Mucosa of stomach (tissue), 1 donor: ENCODE measurements around the gene NIPAL1.
A peak's percentile ranks its signal among the peaks of the same experiment; 100 is the strongest.
"Not testable (repeated sequence)": the region's sequence is repeated elsewhere in the genome, so short reads cannot be mapped to it uniquely, and the experiment has no call there.

Experiments
- H3K27me3 ChIP-seq: one replicate; pipeline ENCODE4 v1.7.0; 2013; ENCODE audit warnings: mild to moderate bottlenecking, low read length; ENCODE audit not compliant: control insufficient read depth, insufficient read depth
- H3K36me3 ChIP-seq: one replicate; pipeline ENCODE4 v1.7.0; 2013; ENCODE audit warnings: low read length; ENCODE audit not compliant: control insufficient read depth, insufficient read depth
- H3K4me1 ChIP-seq: one replicate; pipeline ENCODE4 v1.7.0; 2013; ENCODE audit warnings: mild to moderate bottlenecking, low read length; ENCODE audit not compliant: control insufficient read depth, insufficient read depth
- H3K4me3 ChIP-seq: one replicate; pipeline ENCODE4 v1.7.0; 2013; ENCODE audit warnings: low read length
- H3K9ac ChIP-seq: one replicate; pipeline ENCODE4 v1.7.0; 2013; ENCODE audit warnings: mild to moderate bottlenecking, low read length, moderate library complexity
- H3K9me3 ChIP-seq: one replicate; pipeline ENCODE4 v1.7.0; 2013; ENCODE audit warnings: mild to moderate bottlenecking, low read length, moderate library complexity; ENCODE audit not compliant: control insufficient read depth
- donor health status: Pancreatic carcinoma.

Gene NIPAL1

GRCh38 chr4:48016141-48017107 is at the start of gene NIPAL1, which contains the start of gene CNGA1:
NIPAL1 (plus strand) TSS chr4:48016772; CDS start chr4:48016840, 68 bp downstream.
CNGA1 (minus strand) TSS chr4:48016681; CDS start chr4:47952689, 63,992 bp downstream.
- no peaks in the 10 kb centered on the region for H3K9me3 ChIP-seq
- peaks cover 21% of the 10 kb centered on the region for H3K4me1 ChIP-seq
- H3K4me3 ChIP-seq: peak within 1 kb of the TSS; percentile 56
- H3K36me3 ChIP-seq: no peaks in the 10 kb centered on the region
- H3K27me3 ChIP-seq: no peaks in the 10 kb centered on the region
- H3K9ac ChIP-seq: peak within 1 kb of the TSS; percentile 71

DNA sequence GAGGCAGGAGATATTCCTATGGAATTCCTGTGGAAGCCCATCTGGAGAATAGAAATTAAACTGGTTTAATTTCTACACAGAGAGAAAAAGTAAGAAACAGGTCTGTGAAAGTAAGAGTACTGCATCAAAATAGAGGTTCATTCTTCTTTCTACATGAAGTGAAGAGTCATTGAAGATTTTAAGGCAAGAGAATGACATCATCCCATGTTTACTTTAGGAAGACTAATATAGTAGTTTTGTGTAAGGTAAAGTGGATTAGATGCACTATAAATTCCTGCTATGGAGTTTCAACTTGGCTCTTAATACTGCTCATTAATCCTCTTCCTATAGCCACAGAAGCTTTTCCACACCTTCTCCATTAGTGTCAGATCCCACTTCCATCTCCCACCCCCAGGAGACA is 47.7 kb upstream of the NIPAL1 start:
- Histone ChIP-seq H3K27me3 (no peaks in the 10 kb centered on the region), H3K4me3 (no peak overlapping the region), H3K9me3 (no peaks in the 10 kb centered on the region), H3K36me3 (no peaks in the 10 kb centered on the region), H3K4me1 (no peaks in the 10 kb centered on the region), H3K9ac (no peak overlapping the region)

DNA sequence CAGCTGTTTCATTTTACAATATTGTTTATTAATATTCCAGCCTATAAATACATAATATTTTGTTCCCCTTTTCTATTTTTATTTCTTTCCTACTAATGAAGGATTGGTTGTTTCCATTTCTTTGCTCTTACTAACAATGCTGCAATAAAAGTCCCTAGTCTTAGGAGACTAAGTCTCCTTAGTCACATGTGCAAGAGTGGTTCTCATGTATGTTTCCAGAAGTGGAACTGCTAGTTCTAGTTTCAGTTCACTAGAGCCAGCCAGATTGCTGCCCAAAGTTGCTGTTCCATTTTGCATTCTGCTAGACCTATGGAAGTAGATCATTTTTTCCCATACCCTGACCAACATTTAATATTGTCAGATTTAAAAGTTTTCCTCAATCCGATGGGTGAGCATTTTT is 44.4 kb upstream of the NIPAL1 start:
- Histone ChIP-seq H3K9me3 (no peaks in the 10 kb centered on the region), H3K9ac (no peak overlapping the region), H3K4me3 (no peak overlapping the region), H3K4me1 (no peaks in the 10 kb centered on the region), H3K27me3 (no peaks in the 10 kb centered on the region), H3K36me3 (no peaks in the 10 kb centered on the region)

GRCh38 chr4:47972721-47973120 is 43.9 kb upstream of the NIPAL1 start:
- H3K27me3 ChIP-seq: no peaks in the 10 kb centered on the region

GRCh38 chr4:47974566-47974965 is 42.0 kb upstream of the NIPAL1 start:
- Histone ChIP-seq H3K4me1 (no peaks in the 10 kb centered on the region), H3K4me3 (no peak overlapping the region), H3K9me3 (no peaks in the 10 kb centered on the region), H3K36me3 (no peaks in the 10 kb centered on the region), H3K27me3 (no peaks in the 10 kb centered on the region), H3K9ac (no peak overlapping the region)

More at GRCh38 chr4:47972721-47973120, 43.9 kb upstream of the NIPAL1 start:
- Histone ChIP-seq H3K4me3 (no peak overlapping the region), H3K36me3 (no peaks in the 10 kb centered on the region), H3K9ac (no peak overlapping the region), H3K4me1 (no peaks in the 10 kb centered on the region), H3K9me3 (no peaks in the 10 kb centered on the region)

DNA sequence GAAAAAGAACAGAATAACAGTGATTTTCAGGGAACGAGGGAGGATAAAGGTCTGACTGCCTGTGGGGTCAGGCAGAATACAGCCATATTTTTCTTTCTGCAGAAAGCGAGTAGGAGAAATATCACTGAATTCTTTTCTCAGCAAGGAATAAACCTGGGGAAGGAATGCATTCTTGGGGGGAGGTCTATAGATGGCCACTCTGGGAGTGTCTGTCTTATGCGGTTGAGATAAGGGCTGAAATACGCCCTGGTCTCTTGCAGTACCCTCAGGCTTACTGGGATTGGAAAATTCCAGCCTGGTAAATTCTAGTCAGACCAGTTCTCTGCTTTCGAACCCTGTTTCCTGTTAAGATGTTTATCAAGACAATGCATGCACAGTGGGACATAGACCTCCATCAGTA is 26.4 kb upstream of the NIPAL1 start:
- Histone ChIP-seq H3K27me3 (no peaks in the 10 kb centered on the region), H3K36me3 (no peaks in the 10 kb centered on the region), H3K9ac (no peak overlapping the region), H3K4me3 (no peak overlapping the region), H3K4me1 (no peaks in the 10 kb centered on the region), H3K9me3 (no peaks in the 10 kb centered on the region)

DNA sequence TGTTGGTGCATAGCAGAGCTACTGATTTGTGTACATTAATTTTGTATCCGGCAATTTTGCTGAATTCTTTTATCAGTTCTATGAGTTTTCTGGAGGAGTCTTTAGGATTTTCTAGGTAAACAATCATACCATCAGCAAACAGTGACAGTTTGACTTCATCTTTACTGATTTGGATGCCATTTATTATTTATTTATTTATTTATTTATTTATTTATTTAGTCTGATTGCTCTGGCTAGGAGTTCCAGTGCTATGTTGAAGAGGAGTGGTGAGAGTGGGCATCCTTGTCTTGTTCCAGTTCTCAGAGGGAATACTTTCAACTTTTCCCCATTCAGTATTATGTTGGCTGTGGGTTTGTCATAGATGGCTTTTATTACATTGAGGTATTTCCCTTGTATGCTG is 24.1 kb upstream of the NIPAL1 start:
- not testable (repeated sequence) for H3K4me3 ChIP-seq, H3K9me3 ChIP-seq, H3K9ac ChIP-seq, H3K4me1 ChIP-seq, H3K36me3 ChIP-seq, H3K27me3 ChIP-seq

GRCh38 chr4:47996021-47996420 is 20.6 kb upstream of the NIPAL1 start:
- Histone ChIP-seq H3K4me1 (no peaks in the 10 kb centered on the region), H3K36me3 (no peaks in the 10 kb centered on the region), H3K27me3 (no peaks in the 10 kb centered on the region), H3K9ac (no peak overlapping the region), H3K9me3 (no peaks in the 10 kb centered on the region), H3K4me3 (no peak overlapping the region)

- Histone ChIP-seq H3K27me3 (no peaks in the 10 kb centered on the region), H3K36me3 (no peaks in the 10 kb centered on the region), H3K9me3 (no peaks in the 10 kb centered on the region), H3K9ac (no peak overlapping the region), H3K4me1 (no peaks in the 10 kb centered on the region), H3K4me3 (no peak overlapping the region)
These were observed 14.3 kb upstream of the NIPAL1 start for GRCh38 chr4:48002267-48002666.

- H3K27me3 ChIP-seq, H3K4me3 ChIP-seq: not testable (repeated sequence)
These were observed 13.0 kb upstream of the NIPAL1 start for GRCh38 chr4:48003568-48003967.

GRCh38 chr4:48005781-48006180 is 10.8 kb upstream of the NIPAL1 start:
- Histone ChIP-seq H3K4me1 (no peaks in the 10 kb centered on the region), H3K4me3 (no peak overlapping the region), H3K36me3 (no peaks in the 10 kb centered on the region), H3K27me3 (no peaks in the 10 kb centered on the region), H3K9me3 (no peaks in the 10 kb centered on the region), H3K9ac (no peak overlapping the region)

More at GRCh38 chr4:48003568-48003967, 13.0 kb upstream of the NIPAL1 start:
- H3K9me3 ChIP-seq, H3K4me1 ChIP-seq, H3K36me3 ChIP-seq, H3K9ac ChIP-seq: not testable (repeated sequence)

DNA sequence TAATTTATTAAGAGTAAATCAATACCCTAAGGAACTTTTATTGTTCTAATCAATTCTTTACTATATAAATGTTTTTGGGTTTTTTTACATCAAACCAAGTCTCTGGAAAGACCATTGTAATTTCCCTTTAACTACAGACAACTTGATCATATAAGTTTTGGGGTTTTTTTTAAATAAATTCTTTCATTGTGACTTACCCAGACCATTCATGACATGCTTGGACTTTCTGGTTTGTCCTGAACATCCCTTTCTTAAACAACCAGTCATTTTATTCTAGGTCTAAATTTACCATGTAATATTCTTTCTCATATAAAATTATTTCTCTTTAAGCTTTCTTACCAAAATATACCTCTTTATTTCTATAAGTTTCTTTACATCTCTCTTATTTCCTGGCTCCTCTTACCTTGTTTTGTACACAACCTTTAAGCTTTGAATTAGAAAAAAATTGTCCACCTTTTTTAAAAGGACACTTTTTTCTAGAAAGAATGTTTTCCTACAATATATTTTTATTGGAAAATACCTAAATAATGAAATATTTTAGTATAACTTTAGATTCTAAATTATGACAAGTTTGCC is 8.5 kb upstream of the NIPAL1 start:
- Histone ChIP-seq H3K4me3 (no peak overlapping the region), H3K9me3 (no peaks in the 10 kb centered on the region), H3K4me1 (no peaks in the 10 kb centered on the region), H3K36me3 (no peaks in the 10 kb centered on the region), H3K27me3 (no peaks in the 10 kb centered on the region), H3K9ac (no peak overlapping the region)
